GM21717 (cell line): Measurements from ENCODE around the gene NCEH1.

Experiments used
- ATAC-seq: cut with Tn5 transposase; IDR thresholded peaks from one replicate; pipeline ENCODE4 v1.9.1; 2021; ENCODE audit warnings: mild to moderate bottlenecking, moderate library complexity; ENCODE audit not compliant: unreplicated experiment

Gene NCEH1

GRCh38 chr3:172586436-172586835 is 124.4 kb downstream of the NCEH1 start:
- no peak for ATAC-seq

GRCh38 chr3:172585954-172586353 is 124.9 kb downstream of the NCEH1 start:
- no peak for ATAC-seq

- no peak for ATAC-seq
Measured at GRCh38 chr3:172582712-172583111, 128.2 kb downstream of the NCEH1 start.

- ATAC-seq: peak; percentile 35
Measured at GRCh38 chr3:172581757-172582166, 129.1 kb downstream of the NCEH1 start.

- peak; percentile 71 for ATAC-seq
Measured at GRCh38 chr3:172580680-172581401, 130.0 kb downstream of the NCEH1 start.
